Measurements from ENCODE around the gene SIK1.
"Not testable (repeated sequence)": the region's sequence is repeated elsewhere in the genome, so short reads cannot be mapped to it uniquely, and the experiment has no call there.

SIK1 gene

GRCh38 chr21:43397439-43397808, 29.5 kb downstream of the SIK1 start:
- H3K27ac ChIP-seq = not testable (repeated sequence)

- H3K27ac ChIP-seq = not testable (repeated sequence)
Observed at GRCh38 chr21:43396788-43397438, 30.0 kb downstream of the SIK1 start.

GRCh38 chr21:43383351-43383750, 43.6 kb downstream of the SIK1 start:
- H3K27ac ChIP-seq = not testable (repeated sequence)

- H3K27ac ChIP-seq = not testable (repeated sequence)
Observed at GRCh38 chr21:43382902-43383301, 44.0 kb downstream of the SIK1 start.

GRCh38 chr21:43380852-43381533, 45.9 kb downstream of the SIK1 start:
- not testable (repeated sequence) for H3K27ac ChIP-seq

GRCh38 chr21:43380337-43380736, 46.6 kb downstream of the SIK1 start:
- H3K27ac ChIP-seq = not testable (repeated sequence)

GRCh38 chr21:43379626-43380122, 47.3 kb downstream of the SIK1 start:
- H3K27ac ChIP-seq = not testable (repeated sequence)

- TF ChIP-seq CTCF (IDR thresholded peaks at IDR 0.05) = no peak
- TF ChIP-seq ZFX (IDR thresholded peaks at IDR 0.05; ENCODE audit: borderline replicate concordance) = no peak
- no peak overlapping the region for H3K27ac ChIP-seq
Observed at GRCh38 chr21:43376478-43376882, 50.5 kb downstream of the SIK1 start.

- H3K27ac ChIP-seq = no peak overlapping the region
Observed at GRCh38 chr21:43375837-43376477, 51.0 kb downstream of the SIK1 start.

GRCh38 chr21:43375006-43375836, 51.7 kb downstream of the SIK1 start:
- TF ChIP-seq CTCF (IDR thresholded peaks at IDR 0.05) (no peak), ZFX (IDR thresholded peaks at IDR 0.05; ENCODE audit: borderline replicate concordance) (no peak)
- no peak overlapping the region for H3K27ac ChIP-seq

More at GRCh38 chr21:43375837-43376477, 51.0 kb downstream of the SIK1 start:
- no peak for TF ChIP-seq ZFX (IDR thresholded peaks at IDR 0.05; ENCODE audit: borderline replicate concordance)
- TF ChIP-seq CTCF (IDR thresholded peaks at IDR 0.05) = no peak

Data from 22Rv1 (cell line).